Astrocyte of the spinal cord (primary cell): ENCODE data around the gene NLGN1.

ENCODE experiments used
- DNase-seq: peaks from one replicate; pipeline ENCODE4 v3.0.0; 2011; ENCODE audit warnings: low read depth, low spot score
- H3K4me3 ChIP-seq: 2 replicates; pipeline ENCODE4 v1.5.1; 2011; ENCODE audit warnings: low read depth, mild to moderate bottlenecking, low read length, moderate library complexity
- CTCF ChIP-seq: IDR thresholded peaks from 2 replicates; pipeline ENCODE4 v1.5.1; 2012; ENCODE audit warnings: low read depth, mild to moderate bottlenecking, low read length, inconsistent platforms
- in situ Hi-C: cut with HindIII; loops from 2 replicates; pipeline ENCODE4 v1.10.0; 2017; ENCODE audit warnings: low sequenced_read_pairs

Gene NLGN1

GRCh38 chr3:174158674-174159073 lies 761.1 kb downstream of the NLGN1 start:
- TF ChIP-seq CTCF: no peak
- in situ Hi-C loops: no loop called here

GRCh38 chr3:174159604-174160003 lies 762.1 kb downstream of the NLGN1 start:
- DNase-seq: no peak
- no peak for TF ChIP-seq CTCF
- in situ Hi-C loops: no loop called here
- H3K4me3 ChIP-seq: no peak overlapping the region

More at GRCh38 chr3:174158674-174159073, 761.1 kb downstream of the NLGN1 start:
- no peak overlapping the region for H3K4me3 ChIP-seq
- DNase-seq: no peak

GRCh38 chr3:174162550-174162949 lies 765.0 kb downstream of the NLGN1 start:
- no peak overlapping the region for H3K4me3 ChIP-seq
- TF ChIP-seq CTCF: no peak
- no peak for DNase-seq
- in situ Hi-C loops: no loop called here

- in situ Hi-C loops: no loop called here
- no peak for TF ChIP-seq CTCF
- no peak overlapping the region for H3K4me3 ChIP-seq
- DNase-seq: no peak
Observed at GRCh38 chr3:174168026-174168425, 770.5 kb downstream of the NLGN1 start.

GRCh38 chr3:174168538-174169254 lies 771.2 kb downstream of the NLGN1 start:
- H3K4me3 ChIP-seq: no peak overlapping the region
- in situ Hi-C loops: no loop called here
- no peak for DNase-seq
- TF ChIP-seq CTCF: no peak

GRCh38 chr3:174169736-174170135 lies 772.2 kb downstream of the NLGN1 start:
- DNase-seq: no peak
- H3K4me3 ChIP-seq: no peak overlapping the region
- in situ Hi-C loops: no loop called here
- no peak for TF ChIP-seq CTCF
